ENCODE measurements around the gene RBFOX2.
"Not testable (repeated sequence)": the region's sequence is repeated elsewhere in the genome, so short reads cannot be mapped to it uniquely, and the experiment has no call there.

Gene RBFOX2, protein sequence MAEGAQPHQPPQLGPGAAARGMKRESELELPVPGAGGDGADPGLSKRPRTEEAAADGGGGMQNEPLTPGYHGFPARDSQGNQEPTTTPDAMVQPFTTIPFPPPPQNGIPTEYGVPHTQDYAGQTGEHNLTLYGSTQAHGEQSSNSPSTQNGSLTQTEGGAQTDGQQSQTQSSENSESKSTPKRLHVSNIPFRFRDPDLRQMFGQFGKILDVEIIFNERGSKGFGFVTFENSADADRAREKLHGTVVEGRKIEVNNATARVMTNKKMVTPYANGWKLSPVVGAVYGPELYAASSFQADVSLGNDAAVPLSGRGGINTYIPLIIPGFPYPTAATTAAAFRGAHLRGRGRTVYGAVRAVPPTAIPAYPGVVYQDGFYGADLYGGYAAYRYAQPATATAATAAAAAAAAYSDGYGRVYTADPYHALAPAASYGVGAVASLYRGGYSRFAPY

DNA sequence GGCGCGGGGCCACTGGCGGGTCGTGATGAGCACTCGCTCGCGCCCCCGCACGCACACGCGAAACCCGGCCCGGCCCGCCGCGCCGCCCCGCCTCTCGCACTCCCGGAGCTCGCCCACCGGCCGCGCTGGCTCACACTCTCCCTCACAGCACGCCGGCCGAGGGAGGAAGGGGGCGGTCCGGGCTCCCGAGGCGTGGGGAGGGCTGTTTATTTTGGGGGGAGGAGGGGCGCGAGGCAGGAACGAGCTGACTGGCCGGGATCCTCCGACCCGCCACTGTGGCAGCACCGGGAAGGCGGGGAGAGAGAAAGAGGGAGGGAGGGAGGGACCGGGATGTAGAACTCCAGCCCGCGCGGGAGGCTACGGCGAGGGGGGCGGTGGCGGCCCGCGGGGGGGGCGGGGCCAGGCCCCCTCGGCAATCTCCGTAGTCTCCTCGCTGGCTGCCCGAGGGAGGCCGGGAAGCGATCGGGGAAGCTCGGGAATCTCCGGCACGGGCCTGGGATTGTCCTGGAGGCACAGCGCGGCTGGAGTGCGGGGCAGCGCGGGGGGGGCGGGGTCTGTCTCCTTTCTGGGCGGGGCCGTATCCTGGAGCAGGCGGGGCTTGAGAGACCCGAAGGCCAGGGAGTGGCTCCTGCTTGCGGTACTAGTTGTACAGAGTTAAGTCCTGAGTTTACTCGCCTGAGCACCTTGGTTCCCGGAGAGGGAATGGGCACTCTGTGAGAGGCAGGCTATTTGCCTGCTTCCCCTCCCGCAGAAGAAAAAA is at the start of gene RBFOX2:
Gene RBFOX2, minus strand, starts transcription at position 179 of the 760 bp plus-strand sequence. CDS start 399 bp downstream, outside the sequence.
- peak; percentile 61 for DNase-seq (ENCODE audit: low read depth, low spot score)

DNA sequence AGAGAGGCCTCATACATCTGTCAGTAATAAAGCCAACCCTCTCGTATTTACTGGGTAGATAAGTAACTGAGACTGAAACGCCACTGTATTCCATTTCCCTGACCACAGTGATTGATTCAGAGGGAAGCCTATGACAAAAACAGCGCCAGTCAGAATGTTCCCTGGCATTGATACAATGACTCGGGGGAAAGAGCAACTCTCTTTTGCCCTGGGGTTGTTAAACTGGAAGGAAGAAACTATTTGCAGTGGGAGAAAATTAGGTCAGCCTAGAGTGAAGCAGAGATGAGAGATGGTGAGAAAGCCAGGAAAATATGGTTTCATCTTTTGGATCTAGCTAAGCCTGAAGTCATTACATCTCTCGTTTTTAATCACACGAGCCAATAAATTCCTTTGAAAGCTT is 48.6 kb upstream of the RBFOX2 start:
- no peak for DNase-seq (ENCODE audit: low read depth, low spot score)

DNA sequence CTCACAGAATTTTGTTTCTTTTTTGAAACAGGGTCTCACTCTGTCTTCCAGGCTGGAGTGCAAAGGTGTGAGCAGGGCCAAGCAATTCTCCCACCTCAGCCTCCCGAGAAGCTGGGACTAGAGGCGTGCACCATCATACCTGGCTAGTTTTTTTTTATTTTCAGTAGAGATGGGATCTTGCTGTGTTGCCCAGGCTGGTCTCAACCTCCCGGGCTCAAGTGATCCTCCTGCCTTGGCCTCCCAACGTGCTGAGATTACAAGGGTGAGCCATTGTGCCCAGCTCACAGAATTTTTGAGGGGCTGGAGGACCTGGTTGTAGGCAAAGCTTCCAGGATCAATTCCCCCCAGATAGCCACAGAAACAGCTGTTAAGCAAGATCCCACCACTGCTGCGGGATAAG is 47.1 kb upstream of the RBFOX2 start:
- no peak for DNase-seq (ENCODE audit: low read depth, low spot score)

DNA sequence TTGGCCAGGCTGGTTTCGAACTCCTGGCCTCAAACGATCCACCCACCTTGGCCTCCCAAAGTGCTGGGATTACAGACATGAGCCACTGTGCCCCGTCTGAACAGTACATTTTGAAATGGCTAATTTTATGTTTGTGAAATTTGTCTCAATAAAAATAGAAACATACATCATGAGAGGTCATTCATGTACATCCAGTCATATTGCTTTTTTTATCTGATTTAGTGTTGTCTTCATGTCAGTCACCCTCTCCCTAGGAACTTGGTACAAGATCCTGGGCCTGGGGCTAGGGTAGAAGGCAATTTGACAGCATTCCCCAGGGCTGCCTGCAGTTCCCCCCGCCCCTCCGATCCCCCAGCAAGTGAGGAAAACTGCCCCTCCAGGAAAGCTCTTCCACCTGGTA is 46.6 kb upstream of the RBFOX2 start:
- DNase-seq (ENCODE audit: low read depth, low spot score), result no peak

GRCh38 chr22:36073476-36073875 is 44.9 kb upstream of the RBFOX2 start:
- DNase-seq (ENCODE audit: low read depth, low spot score), result no peak

GRCh38 chr22:36070645-36071044 is 42.0 kb upstream of the RBFOX2 start:
- DNase-seq (ENCODE audit: low read depth, low spot score), result not testable (repeated sequence)

GRCh38 chr22:36069368-36069767 is 40.7 kb upstream of the RBFOX2 start:
- no peak for DNase-seq (ENCODE audit: low read depth, low spot score)

DNA sequence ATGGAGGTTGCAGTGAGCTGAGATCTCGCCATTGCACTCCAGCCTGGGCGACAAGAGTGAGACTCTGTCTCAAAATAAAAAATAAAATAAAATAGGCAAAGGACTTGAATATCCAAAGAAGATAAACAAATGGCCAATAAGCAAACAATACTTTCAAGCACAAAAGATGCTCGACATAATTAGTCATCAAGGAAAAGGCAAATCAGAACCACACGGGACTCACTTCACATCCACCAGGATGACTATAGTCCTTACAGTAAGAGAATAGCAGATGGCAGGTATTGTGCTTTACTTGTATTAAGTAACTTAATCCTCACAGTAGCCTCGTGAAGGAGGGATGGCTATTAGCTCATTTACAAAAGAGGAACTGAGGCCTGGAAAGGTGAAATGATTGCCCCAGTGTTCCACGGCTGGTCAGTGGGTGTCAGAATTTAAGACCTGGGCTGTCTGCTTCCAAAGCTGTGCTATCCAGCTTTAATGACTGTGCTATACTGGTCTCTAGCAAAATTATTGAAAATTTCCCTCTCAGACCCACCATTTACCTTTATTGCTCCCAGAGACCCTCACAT is 40.2 kb upstream of the RBFOX2 start:
- no peak for DNase-seq (ENCODE audit: low read depth, low spot score)

DNA sequence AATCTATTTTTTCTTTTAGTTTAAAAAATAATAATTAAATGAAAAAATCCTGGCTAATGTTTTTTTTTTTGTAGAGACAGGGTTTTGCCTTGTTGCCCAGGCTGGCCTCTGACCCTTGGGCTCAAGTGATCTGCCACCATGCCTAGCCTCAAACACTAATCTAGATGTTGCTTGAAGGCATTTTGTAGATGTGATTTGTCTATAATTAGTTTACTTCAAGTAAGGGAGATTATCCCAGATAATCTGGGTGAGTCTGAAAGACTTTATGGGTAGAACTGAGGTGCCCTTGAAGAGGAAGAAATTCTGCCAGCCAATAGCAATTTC is 38.6 kb upstream of the RBFOX2 start:
- DNase-seq (ENCODE audit: low read depth, low spot score), result no peak

GRCh38 chr22:36065775-36066544 is 37.3 kb upstream of the RBFOX2 start:
- DNase-seq (ENCODE audit: low read depth, low spot score), result peak; percentile 97

DNA sequence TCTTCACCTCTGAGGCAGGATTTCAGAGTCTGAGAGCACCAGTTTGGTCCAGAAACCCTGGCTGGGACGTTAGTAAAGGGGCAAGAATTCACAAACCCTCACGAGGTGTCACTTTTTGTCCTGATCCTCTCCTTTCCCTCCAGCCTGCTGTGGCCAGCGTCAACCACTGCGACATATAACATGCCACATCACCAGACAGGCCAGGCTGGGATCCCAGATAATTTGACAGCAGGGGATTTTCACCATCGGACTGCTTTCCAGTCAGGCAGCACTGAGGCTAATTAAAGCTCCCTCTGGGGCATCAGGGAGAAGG is 36.8 kb upstream of the RBFOX2 start:
- no peak for DNase-seq (ENCODE audit: low read depth, low spot score)

GRCh38 chr22:36064358-36064757 is 35.7 kb upstream of the RBFOX2 start:
- no peak for DNase-seq (ENCODE audit: low read depth, low spot score)

- DNase-seq (ENCODE audit: low read depth, low spot score), result no peak
Measured at GRCh38 chr22:36056980-36057379, 28.4 kb upstream of the RBFOX2 start.

DNA sequence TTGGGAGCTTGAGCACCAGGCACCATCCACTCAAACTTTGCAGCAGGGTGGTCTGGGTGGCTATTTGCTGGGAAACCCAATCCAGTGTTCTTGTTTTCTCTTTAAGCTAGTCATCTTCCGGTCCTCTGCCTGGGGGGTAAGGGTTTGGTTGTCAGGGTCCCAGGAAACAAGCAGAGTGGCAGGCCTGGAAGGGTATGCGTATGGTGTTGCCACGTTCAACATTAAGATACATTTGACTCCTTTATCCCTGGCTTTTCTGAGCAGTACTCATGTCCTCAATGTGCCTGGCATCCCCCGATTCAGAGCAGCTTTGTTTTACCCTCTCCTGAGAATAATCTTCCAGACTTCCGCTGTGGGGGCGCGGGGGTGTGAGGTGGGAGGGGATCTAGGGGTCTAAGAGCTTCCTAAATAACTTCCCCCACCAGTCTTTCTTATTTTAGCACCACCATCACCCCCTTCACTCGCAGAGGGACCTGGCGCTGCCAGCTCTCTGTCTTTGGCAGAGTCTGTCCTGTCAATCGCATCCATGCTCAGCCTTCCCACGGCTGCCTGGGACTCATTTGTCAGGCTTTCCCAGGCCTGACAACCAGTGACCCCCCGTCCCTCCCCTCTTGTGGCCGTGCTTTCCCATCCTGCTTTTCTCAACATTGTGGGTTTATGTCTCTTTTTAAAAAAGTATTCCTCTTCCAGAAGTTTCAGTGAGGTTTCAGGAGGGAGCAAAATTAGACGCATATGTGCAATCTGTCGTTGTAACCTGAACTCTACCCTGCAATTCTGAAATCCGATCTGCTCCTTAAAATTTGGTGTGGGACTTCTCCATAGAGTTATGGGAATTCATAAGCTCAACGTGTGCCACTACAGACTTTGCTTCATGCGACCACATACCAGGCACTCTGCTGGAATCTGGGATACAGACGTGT is 27.0 kb upstream of the RBFOX2 start:
- DNase-seq (ENCODE audit: low read depth, low spot score), result no peak

DNA sequence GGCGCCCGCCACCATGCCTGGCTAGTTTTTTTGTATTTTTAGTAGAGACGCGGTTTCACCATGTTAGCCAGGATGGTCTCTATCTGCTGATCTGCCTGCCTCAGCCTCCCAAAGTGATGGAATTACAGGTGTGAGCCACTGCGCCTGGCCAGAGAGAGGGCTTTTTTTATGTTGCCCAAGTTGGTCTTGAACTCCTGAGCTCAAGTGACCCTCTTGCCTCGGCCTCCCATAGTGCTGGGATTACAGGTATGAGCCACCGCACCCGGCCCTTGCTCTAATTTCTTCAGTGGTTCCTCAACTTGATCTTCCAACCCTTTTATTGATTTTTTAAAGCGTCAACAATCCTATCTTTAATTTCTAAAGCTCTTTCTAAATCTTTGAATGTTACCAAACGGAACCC is 25.8 kb upstream of the RBFOX2 start:
- not testable (repeated sequence) for DNase-seq (ENCODE audit: low read depth, low spot score)

GRCh38 chr22:36053242-36054147 is 24.9 kb upstream of the RBFOX2 start:
- no peak for DNase-seq (ENCODE audit: low read depth, low spot score)

DNA sequence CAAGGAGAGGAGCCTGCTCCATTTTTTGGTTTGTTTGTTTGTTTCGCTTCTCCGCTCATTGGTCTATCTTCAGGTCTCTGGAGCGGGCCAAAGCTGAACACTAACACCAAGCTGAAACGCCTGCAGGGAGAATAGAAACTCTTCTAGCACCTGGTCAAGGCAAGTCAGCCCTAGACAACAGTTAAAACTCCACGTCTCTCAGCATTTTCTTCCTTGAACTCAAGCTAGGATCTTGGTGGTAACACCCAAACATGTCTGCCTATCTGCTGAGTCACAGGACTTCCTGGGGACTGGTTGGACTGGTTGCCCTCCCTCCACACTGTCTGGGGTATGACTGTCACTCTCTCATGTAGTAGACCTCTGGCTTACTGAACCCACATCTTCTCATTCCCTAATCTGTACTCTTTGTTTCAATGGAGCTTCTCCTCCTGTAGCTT is 23.9 kb upstream of the RBFOX2 start:
- DNase-seq (ENCODE audit: low read depth, low spot score), result no peak

- no peak for DNase-seq (ENCODE audit: low read depth, low spot score)
Measured at GRCh38 chr22:36049678-36049997, 21.0 kb upstream of the RBFOX2 start.

DNA sequence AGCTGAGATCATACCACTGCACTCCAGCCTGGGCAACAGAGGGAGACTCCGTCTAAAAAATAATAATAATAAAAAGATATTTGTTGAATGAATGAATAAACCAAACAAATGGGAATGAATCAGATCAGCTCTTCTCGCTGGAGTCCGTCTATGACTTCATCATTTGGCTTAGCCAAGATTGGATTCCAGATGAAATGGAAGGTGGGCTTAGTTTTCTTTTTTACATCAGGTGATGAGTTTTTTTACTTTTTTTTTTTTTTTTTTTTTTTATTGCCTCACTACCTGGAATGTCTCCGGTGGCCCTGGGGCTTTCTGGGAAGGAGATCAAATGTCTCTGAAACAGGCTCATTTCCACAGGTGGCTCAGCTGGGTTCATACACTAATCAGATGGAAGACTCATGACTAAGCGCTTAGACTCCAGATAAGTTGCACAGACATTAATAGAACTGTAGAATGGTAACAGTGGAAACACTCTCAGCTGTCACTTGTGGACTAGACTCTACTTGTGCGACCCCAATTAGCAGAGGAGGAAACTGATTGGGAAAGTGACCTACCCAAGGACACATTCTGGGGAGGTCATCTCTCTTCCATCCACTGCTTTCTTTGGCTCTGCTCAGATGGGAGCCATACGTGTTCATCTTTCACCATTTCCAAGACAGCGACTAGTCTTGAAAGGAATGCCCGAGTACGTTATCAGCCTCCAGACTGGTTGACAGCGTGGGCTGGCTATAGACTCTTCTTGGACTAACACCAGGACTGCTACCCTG is 20.5 kb upstream of the RBFOX2 start:
- no peak for DNase-seq (ENCODE audit: low read depth, low spot score)
